Measurements from ENCODE around the gene TIMP2.

GRCh38 chr17:78808163-78808562 lies 117.0 kb downstream of the TIMP2 start:
- TF ChIP-seq YY1 (IDR thresholded peaks at IDR 0.05) (no peak), CTCF (IDR thresholded peaks at IDR 0.05; ENCODE audit: low read depth, low read length, missing input control) (no peak), SP1 (IDR thresholded peaks at IDR 0.05) (no peak), TAF1 (conservative IDR thresholded peaks at IDR 0.05) (no peak), RXRA (IDR thresholded peaks at IDR 0.05) (no peak), HNF4A (conservative IDR thresholded peaks at IDR 0.05) (no peak), ZBTB33 (IDR thresholded peaks at IDR 0.05) (no peak), REST (IDR thresholded peaks at IDR 0.05) (no peak), MAX (IDR thresholded peaks at IDR 0.05) (no peak), RAD21 (IDR thresholded peaks at IDR 0.05) (no peak)
